RPMI8226 (cell line): ENCODE measurements around the gene ALPK3.

Source experiments
- DNase-seq: peaks from one replicate; pipeline ENCODE4 v3.0.0-alpha.2; 2015

ALPK3 gene

GRCh38 chr15:84879088-84879780 is 62.1 kb downstream of the ALPK3 start:
- DNase-seq = no peak

GRCh38 chr15:84880007-84880406 is 62.9 kb downstream of the ALPK3 start:
- DNase-seq = no peak

DNA sequence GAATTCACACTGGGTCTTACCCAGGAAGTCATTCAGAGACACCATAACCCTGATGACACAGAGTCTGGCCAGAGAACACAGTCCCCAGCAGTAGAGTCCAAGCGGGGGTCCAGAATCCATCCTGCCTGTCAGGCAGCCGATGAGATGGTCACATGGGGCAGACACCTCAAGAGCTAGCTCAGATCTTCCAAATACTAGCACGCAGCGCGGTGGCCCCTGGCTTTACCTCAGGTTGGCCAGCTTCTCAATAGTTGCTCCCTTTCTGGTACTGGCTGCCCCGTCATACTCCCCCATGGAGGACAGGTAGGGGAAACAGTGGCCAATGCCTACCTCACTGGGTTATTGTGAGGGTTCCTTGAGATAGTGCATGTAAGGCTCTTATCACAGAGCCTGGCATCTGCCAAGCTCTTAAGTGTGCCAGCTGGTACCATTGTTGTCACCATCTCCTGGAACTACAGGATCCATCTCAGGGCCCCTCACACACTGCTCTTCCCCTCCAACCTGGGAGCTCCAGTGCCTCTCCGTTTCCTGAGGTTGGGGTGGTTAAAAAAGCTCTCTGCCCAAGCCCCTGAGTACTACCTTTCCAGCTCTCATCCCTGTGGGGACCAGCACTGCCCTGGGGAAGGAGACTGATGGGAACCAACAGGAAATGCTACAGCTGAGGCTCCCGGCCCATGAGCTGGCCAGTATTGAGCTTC is 63.8 kb downstream of the ALPK3 start:
- no peak for DNase-seq

- no peak for DNase-seq
Observed at GRCh38 chr15:84881520-84881830, 64.3 kb downstream of the ALPK3 start.

DNA sequence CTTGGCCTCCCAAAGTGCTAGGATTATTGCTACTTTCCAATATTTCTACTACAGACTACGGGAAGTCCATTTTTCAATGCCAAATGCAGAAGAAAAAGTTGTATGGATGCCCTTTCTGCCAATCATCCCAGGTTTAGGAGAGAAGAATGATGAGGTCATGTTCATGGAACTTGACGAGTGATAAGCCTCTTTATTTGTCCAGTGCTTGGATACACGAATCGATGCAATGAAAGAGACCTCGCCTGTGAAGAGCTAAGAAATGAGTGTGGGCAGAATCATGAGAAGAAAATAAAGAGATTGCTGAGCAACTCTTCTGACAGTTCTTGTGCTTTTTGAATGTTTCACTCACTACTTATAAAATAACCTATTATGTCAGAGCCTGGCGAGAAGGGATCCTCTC is 66.3 kb downstream of the ALPK3 start:
- DNase-seq = no peak

- DNase-seq = peak; percentile 59
Observed at GRCh38 chr15:84883916-84884781, 67.0 kb downstream of the ALPK3 start, which contains the start of gene SLC28A1. Gene SLC28A1, plus strand, starts transcription at chr15:84884662. Its CDS starts 3,099 bp downstream, at chr15:84887761.

DNA sequence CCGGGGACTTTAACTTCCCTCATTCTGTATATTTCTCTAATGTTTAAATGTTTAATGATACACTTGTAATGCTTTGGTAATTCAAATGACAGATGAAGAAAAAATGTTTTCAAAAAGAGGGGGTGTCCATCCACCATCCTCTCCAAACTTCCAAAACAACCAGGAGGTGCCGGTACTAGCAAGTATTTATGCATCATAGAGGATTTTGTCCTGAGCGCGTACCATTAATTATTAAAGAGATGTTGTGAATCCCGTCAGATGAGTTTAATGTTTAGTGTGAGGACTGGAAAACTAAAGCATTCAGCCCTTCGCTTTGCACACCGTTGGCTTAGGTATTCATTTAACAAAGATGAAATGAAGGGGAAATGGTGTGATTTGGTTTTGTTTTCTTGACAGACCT is 68.6 kb downstream of the ALPK3 start:
- no peak for DNase-seq

- DNase-seq = no peak
Observed at GRCh38 chr15:84886211-84886983, 69.2 kb downstream of the ALPK3 start.

- DNase-seq = no peak
Observed at GRCh38 chr15:84886984-84887299, 69.8 kb downstream of the ALPK3 start.

GRCh38 chr15:84887938-84888337 is 70.8 kb downstream of the ALPK3 start:
- no peak for DNase-seq

- no peak for DNase-seq
Observed at GRCh38 chr15:84888639-84889038, 71.5 kb downstream of the ALPK3 start.

GRCh38 chr15:84889313-84889990 is 72.3 kb downstream of the ALPK3 start:
- DNase-seq = no peak

GRCh38 chr15:84889991-84890669 is 73.0 kb downstream of the ALPK3 start:
- DNase-seq = no peak

DNA sequence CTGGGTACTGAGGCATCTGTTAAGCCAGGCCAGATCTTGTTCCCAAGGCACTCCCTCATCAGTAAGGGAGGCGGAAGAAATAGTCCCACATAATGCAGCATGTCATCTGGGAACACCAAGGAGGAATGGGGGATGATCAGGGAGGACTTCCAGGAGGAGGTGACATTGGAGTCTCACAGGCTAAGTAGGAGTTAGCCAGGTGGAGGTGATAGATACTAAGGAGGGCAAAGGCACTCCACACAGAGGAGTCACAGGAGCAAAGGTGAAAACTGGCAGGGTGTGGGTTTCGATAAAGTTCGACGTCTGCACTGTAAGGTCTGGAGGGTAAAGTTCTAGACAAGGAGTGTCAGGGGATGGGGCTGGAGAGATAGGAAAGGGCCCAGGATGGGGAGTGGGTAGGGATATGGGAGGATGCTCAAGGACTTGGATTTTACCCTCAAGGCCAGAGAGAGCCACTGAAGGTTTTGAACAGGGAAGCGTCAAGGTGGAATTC is 73.6 kb downstream of the ALPK3 start:
- no peak for DNase-seq

GRCh38 chr15:84891339-84891738 is 74.2 kb downstream of the ALPK3 start:
- no peak for DNase-seq

GRCh38 chr15:84892786-84893307 is 75.7 kb downstream of the ALPK3 start:
- no peak for DNase-seq

GRCh38 chr15:84893607-84894006 is 76.5 kb downstream of the ALPK3 start:
- DNase-seq = no peak

DNA sequence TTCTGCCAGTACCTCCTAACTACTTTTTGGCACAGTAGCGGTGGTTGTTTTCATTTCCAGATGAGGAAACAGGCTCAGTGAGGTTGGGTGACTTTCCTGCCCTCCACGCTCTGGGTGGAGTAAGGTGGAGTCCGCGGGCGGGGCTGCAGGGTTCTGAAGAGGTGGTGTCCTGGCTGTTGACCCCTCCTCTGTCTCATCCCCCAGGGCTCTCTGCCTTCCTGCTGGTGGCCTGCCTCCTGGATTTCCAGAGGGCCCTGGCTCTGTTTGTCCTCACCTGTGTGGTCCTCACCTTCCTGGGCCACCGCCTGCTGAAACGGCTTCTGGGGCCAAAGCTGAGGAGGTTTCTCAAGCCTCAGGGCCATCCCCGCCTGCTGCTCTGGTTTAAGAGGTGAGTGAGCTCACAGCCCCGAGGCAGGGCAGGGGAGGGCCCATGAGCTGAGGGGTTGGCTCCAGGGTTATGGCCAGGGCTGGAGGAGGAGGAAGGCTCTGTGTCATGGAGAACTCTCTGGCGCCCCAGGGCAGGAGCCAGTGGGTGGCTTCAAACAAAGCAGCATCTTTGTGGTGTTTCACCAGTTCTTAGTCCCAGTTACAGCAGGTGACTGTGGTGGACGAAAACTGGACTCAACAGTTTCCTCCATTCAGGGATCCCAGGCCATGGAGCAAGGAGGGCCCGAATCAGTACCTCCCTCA is 77.7 kb downstream of the ALPK3 start:
- DNase-seq = no peak

- no peak for DNase-seq
Observed at GRCh38 chr15:84898761-84899160, 81.6 kb downstream of the ALPK3 start.

DNA sequence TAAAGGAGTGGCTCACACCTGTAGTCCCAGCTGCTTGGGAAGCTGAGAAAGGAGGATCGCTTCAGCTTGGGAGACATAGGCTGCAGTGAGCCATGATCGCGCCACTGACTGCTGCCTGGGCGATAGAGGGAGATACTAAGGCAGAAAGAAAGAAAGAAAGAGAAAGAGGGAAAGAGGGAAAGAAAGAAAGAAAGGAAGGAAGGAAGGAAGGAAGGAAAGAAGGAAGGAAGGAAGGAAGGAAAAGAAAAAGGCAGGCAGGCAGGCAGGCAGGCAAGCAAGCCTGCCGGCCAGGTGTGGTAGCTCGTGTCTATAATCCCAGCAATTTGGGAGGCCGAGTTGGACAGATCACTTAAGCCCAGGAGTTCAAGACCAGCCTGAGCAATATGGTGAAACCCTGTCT is 82.6 kb downstream of the ALPK3 start:
- DNase-seq = no peak

GRCh38 chr15:84901540-84901939 is 84.4 kb downstream of the ALPK3 start:
- DNase-seq = no peak
